Measurements from ENCODE around the gene ZNF444.

GRCh38 chr19:56120002-56120370 is 21.1 kb upstream of the ZNF444 start:
- no peak for TF ChIP-seq POLR2AphosphoS5 (IDR thresholded peaks at IDR 0.05)
- TF ChIP-seq, protein P1, sequence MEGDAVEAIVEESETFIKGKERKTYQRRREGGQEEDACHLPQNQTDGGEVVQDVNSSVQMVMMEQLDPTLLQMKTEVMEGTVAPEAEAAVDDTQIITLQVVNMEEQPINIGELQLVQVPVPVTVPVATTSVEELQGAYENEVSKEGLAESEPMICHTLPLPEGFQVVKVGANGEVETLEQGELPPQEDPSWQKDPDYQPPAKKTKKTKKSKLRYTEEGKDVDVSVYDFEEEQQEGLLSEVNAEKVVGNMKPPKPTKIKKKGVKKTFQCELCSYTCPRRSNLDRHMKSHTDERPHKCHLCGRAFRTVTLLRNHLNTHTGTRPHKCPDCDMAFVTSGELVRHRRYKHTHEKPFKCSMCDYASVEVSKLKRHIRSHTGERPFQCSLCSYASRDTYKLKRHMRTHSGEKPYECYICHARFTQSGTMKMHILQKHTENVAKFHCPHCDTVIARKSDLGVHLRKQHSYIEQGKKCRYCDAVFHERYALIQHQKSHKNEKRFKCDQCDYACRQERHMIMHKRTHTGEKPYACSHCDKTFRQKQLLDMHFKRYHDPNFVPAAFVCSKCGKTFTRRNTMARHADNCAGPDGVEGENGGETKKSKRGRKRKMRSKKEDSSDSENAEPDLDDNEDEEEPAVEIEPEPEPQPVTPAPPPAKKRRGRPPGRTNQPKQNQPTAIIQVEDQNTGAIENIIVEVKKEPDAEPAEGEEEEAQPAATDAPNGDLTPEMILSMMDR (IDR thresholded peaks at IDR 0.05): no peak

Data from prostate gland (tissue), 2 donors.